Suprapubic skin (tissue), 4 donors: ENCODE results near the gene ZNF490.

Source experiments
- POLR2A ChIP-seq, 2 donors: fragments of 450-650 bp; IDR thresholded peaks; one replicate each; pipeline ENCODE4 v1.6.1; 2017; ENCODE audit warnings: antibody characterized with exemption in 2 of 2, mild to moderate bottlenecking in 2 of 2, moderate library complexity in 2 of 2
- POLR2AphosphoS5 ChIP-seq, 3 donors: sonication (generic); formaldehyde crosslinking; IDR thresholded peaks; one replicate each; pipeline ENCODE4 v1.6.1; 2017; ENCODE audit warnings: antibody characterized with exemption in 3 of 3

- TF ChIP-seq POLR2AphosphoS5 (IDR thresholded peaks at IDR 0.05) (no peak), POLR2A (IDR thresholded peaks at IDR 0.05) (no peak)
Observed at GRCh38 chr19:12543855-12544254, 66.8 kb downstream of the ZNF490 start.
